ENCODE measurements around the gene INO80E. TPM values are rescaled to one million over a fixed set of nuclear protein-coding genes. Genes with fewer than 3 reads are reported as not detected.
A peak's percentile ranks its signal among the peaks of the same experiment; 100 is the strongest.

Gene INO80E
- total RNA-seq, 4 donors from 2014 or later = 46.6 to 85.8 (median 75.9) TPM

DNA sequence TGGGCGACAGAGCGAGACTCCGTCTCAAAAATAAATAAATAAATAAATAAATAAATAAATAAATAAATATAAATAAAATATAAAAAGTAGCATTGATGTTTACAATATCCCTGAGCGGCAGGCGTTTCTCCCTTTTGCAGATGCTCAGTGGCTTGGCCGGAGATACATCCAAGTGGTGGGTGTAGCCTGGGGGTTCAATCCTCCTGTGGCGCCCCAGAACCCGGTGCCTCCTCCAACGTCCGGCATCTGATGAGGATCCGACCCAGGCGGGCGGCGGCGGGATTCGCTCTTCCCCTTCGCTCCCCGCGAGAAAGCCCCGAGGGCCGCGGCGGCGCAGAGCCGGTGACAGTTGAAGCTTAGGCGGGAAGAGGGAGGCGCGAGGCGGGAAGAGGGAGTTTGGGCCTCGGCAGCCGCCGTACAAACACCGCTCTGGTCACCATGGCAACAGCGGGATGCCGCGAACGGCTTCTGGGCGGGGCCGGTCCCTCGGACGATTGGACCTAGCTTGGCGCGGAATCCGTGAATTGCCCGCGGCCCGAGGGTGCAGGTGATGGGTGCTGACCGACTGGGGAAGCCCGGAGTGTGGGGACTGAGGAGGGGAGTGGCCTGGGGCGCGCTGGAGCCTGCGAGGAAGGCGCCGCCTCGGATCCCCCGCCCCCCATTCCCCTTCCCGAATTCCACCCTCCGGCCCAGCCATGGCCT is 56.8 kb downstream of the INO80E start:
- TF ChIP-seq POLR2A (IDR thresholded peaks at IDR 0.05) = no peak
- peak in 1 of 6 experiments; percentile 9 for TF ChIP-seq CTCF (IDR thresholded peaks at IDR 0.05)
- peak; percentile 82 to 96 (median 95) for DNase-seq
- Histone ChIP-seq H3K4me1 (peaks cover 0 to 23% (median 6%) of the 10 kb centered on the region in 4 donors), H3K27me3 (no peaks in the 10 kb centered on the region), H3K27ac (peak overlapping the region in 1 of 4 donors; percentile 47), H3K4me3 (peak overlapping the region; percentile 38 to 68 (median 64)), H3K36me3 (no peaks in the 10 kb centered on the region), H3K9me3 (no peaks in the 10 kb centered on the region)

- Histone ChIP-seq H3K4me1 (peaks cover 0 to 23% (median 6%) of the 10 kb centered on the region in 4 donors), H3K4me3 (peak overlapping the region; percentile 38 to 68 (median 64)), H3K27ac (peak overlapping the region in 1 of 4 donors; percentile 47), H3K36me3 (no peaks in the 10 kb centered on the region), H3K9me3 (no peaks in the 10 kb centered on the region), H3K27me3 (no peaks in the 10 kb centered on the region)
- TF ChIP-seq CTCF (IDR thresholded peaks at IDR 0.05) = no peak
- no peak for TF ChIP-seq POLR2A (IDR thresholded peaks at IDR 0.05)
- DNase-seq = no peak
These were observed 57.5 kb downstream of the INO80E start for GRCh38 chr16:30053376-30054015.

DNA sequence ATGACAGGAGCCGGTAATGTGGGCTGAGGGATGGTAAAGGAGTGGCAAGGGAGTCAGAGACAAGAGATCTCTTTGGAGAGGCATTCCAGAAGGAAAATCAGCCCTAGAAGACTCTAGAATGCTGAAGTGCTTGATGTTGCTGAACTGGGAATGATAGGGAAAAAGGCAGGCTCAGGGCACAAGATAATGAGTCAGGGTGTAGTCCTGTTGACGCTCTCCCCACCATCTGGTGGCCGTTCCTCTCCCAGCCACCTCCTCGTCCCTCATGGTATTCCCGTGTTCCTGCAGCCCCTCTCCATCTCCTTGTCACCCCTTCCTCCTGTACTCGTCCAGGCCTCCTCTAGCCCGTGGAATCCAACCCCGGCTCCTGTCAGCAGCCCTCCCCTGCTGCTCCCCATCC is 58.4 kb downstream of the INO80E start:
- DNase-seq = no peak
- no peak for TF ChIP-seq POLR2A (IDR thresholded peaks at IDR 0.05)
- no peak for TF ChIP-seq CTCF (IDR thresholded peaks at IDR 0.05)
- no peak overlapping the region for H3K27ac ChIP-seq
- peaks cover 0 to 23% (median 6%) of the 10 kb centered on the region in 4 donors for H3K4me1 ChIP-seq
- no peak overlapping the region for H3K4me3 ChIP-seq
- no peaks in the 10 kb centered on the region for H3K27me3 ChIP-seq
- H3K36me3 ChIP-seq = no peaks in the 10 kb centered on the region
- H3K9me3 ChIP-seq = no peaks in the 10 kb centered on the region

DNA sequence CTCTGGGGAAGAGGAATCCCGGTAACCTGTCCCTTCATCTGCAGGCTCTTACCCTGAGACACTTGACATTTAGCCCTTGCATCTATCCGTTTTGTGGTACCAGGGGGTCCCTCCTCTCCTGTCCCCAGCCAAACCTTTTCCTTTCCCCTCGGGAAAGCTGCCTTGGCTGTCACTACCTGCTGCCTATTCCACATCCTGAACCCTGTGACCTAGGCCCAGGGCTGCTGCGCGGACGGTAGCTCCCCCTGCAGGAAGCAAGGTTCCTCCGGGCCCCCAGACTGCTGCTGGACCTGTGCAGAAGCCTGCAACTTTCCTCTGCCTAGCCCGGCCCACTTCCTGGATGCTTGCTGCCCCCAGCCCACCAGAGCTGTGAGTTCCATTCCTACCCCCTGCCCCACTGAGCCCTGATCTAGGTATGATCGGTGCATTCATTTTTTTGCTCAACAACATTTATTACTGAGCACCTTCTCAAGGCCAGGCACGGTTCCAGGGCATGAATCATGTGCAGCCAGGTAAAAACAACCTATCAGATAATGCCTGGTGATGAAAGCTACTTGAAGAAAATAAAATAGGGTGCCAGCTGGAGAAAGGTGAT is 59.0 kb downstream of the INO80E start:
- Histone ChIP-seq H3K4me1 (peaks cover 0 to 23% (median 6%) of the 10 kb centered on the region in 4 donors), H3K27ac (no peak overlapping the region), H3K9me3 (no peaks in the 10 kb centered on the region), H3K27me3 (no peaks in the 10 kb centered on the region), H3K4me3 (no peak overlapping the region), H3K36me3 (no peaks in the 10 kb centered on the region)
- DNase-seq = peak in 2 of 3 donors; percentile 77 to 78
- no peak for TF ChIP-seq POLR2A (IDR thresholded peaks at IDR 0.05)
- peak in 4 of 6 experiments; percentile 52 to 63 (median 58) for TF ChIP-seq CTCF (IDR thresholded peaks at IDR 0.05)

Other genes starting within 250 kb of the INO80E start
- 100 to 1,000 TPM in 3 of 4 donors, 1 to 10 TPM in 1; 9.9 to 585 (median 158) TPM for gene ZG16, start 218.0 kb upstream of the INO80E start, total RNA-seq
- 100 to 1,000 TPM in 2 of 4 donors, 10 to 100 TPM in 2; 31.9 to 157 (median 72.8) TPM for gene KIF22, start 205.5 kb upstream of the INO80E start, total RNA-seq
- gene MAZ, start 189.7 kb upstream of the INO80E start, total RNA-seq = 100 to 1,000 TPM; 124 to 208 (median 135) TPM
- gene PRRT2, start 184.0 kb upstream of the INO80E start, total RNA-seq = 1 to 10 TPM in 2 of 4 donors, under 1 TPM in 1, not detected in 1; 0.95 to 3.3 (median 2.5) TPM
- gene PAGR1, start 180.1 kb upstream of the INO80E start, total RNA-seq = 10 to 100 TPM; 39.5 to 50.3 (median 48.3) TPM
- gene MVP, start 175.8 kb upstream of the INO80E start, total RNA-seq = 100 to 1,000 TPM; 222 to 709 (median 645) TPM
- 100 to 1,000 TPM in 1 of 4 donors, 10 to 100 TPM in 3; 39.6 to 122 (median 91.2) TPM for gene CDIPT, start 133.0 kb upstream of the INO80E start, total RNA-seq
- 10 to 100 TPM in 2 of 4 donors, 1 to 10 TPM in 2; 1.7 to 14.2 (median 10.6) TPM for gene SEZ6L2, start 96.7 kb upstream of the INO80E start, total RNA-seq
- under 1 TPM in 1 of 4 donors, not detected in 3; 0.53 TPM for gene ASPHD1, start 95.8 kb upstream of the INO80E start, total RNA-seq
- 10 to 100 TPM; 38.8 to 98.1 (median 48.7) TPM for gene KCTD13, start 70.0 kb upstream of the INO80E start, total RNA-seq
- 100 to 1,000 TPM; 103 to 201 (median 170) TPM for gene TMEM219, start 34.2 kb upstream of the INO80E start, total RNA-seq
- gene TAOK2, start 22.4 kb upstream of the INO80E start, total RNA-seq = 100 to 1,000 TPM in 1 of 4 donors, 10 to 100 TPM in 3; 78.1 to 123 (median 90.9) TPM
- 10 to 100 TPM in 3 of 4 donors, 1 to 10 TPM in 1; 5.8 to 15.1 (median 13.1) TPM for gene HIRIP3, start 624 bp upstream of the INO80E start, total RNA-seq
- gene DOC2A, start 14.8 kb downstream of the INO80E start, total RNA-seq = 1 to 10 TPM in 3 of 4 donors, not detected in 1; 2.5 to 4.9 (median 2.9) TPM
- not detected for gene C16orf92, start 27.0 kb downstream of the INO80E start, total RNA-seq
- not detected for gene TLCD3B, start 35.0 kb downstream of the INO80E start, total RNA-seq
- gene ALDOA, start 69.5 kb downstream of the INO80E start, total RNA-seq = 1,000 to 10,000 TPM in 1 of 4 donors, 100 to 1,000 TPM in 3; 427 to 1,063 (median 887) TPM
- 10 to 100 TPM; 43.7 to 79.4 (median 56.6) TPM for gene PPP4C, start 79.8 kb downstream of the INO80E start, total RNA-seq
- gene TBX6, start 95.7 kb downstream of the INO80E start, total RNA-seq = 1 to 10 TPM in 3 of 4 donors, under 1 TPM in 1; 0.53 to 3.4 (median 2.2) TPM
- gene YPEL3, start 100.0 kb downstream of the INO80E start, total RNA-seq = 100 to 1,000 TPM in 2 of 4 donors, 10 to 100 TPM in 2; 85.8 to 144 (median 113) TPM
- gene GDPD3, start 117.3 kb downstream of the INO80E start, total RNA-seq = 10 to 100 TPM in 3 of 4 donors, 1 to 10 TPM in 1; 9.1 to 25.6 (median 14.6) TPM
- 100 to 1,000 TPM; 131 to 249 (median 191) TPM for gene MAPK3, start 127.0 kb downstream of the INO80E start, total RNA-seq
- gene CORO1A, start 187.4 kb downstream of the INO80E start, total RNA-seq = 100 to 1,000 TPM in 1 of 4 donors, 10 to 100 TPM in 3; 21.2 to 205 (median 32.1) TPM
- 100 to 1,000 TPM; 227 to 487 (median 370) TPM for gene BOLA2B, start 197.4 kb downstream of the INO80E start, total RNA-seq
- 100 to 1,000 TPM in 3 of 4 donors, 10 to 100 TPM in 1; 56.1 to 283 (median 260) TPM for gene SLX1A, start 197.6 kb downstream of the INO80E start, total RNA-seq
- gene SULT1A3, start 203.0 kb downstream of the INO80E start, total RNA-seq = 100 to 1,000 TPM in 3 of 4 donors, 10 to 100 TPM in 1; 97.4 to 195 (median 133) TPM